Parathyroid adenoma (tissue), 2 donors: Measurements from ENCODE around the gene HPCAL4.
A peak's percentile ranks its signal among the peaks of the same experiment; 100 is the strongest.

ENCODE experiments used
- H2AFZ ChIP-seq: fragments of 300-600 bp; sonication (generic); one replicate; pipeline ENCODE4 v1.7.0; 2017; ENCODE audit warnings: antibody characterized with exemption, mild to moderate bottlenecking
- H3K27ac ChIP-seq: fragments of 300-600 bp; sonication (generic); one replicate; pipeline ENCODE4 v1.7.0; 2017
- H3K27me3 ChIP-seq: fragments of 300-600 bp; sonication (generic); one replicate; pipeline ENCODE4 v1.7.0; 2017; ENCODE audit warnings: low read length; ENCODE audit not compliant: control insufficient read depth, insufficient read depth
- H3K36me3 ChIP-seq: fragments of 300-600 bp; sonication (generic); one replicate; pipeline ENCODE4 v1.7.0; 2017; ENCODE audit warnings: low read length; ENCODE audit not compliant: control insufficient read depth, insufficient read depth
- H3K4me1 ChIP-seq: fragments of 300-600 bp; sonication (generic); one replicate; pipeline ENCODE4 v1.7.0; 2017; ENCODE audit warnings: control low read depth
- H3K4me2 ChIP-seq: fragments of 300-600 bp; sonication (generic); one replicate; pipeline ENCODE4 v1.7.0; 2017; ENCODE audit warnings: low read length
- H3K4me3 ChIP-seq: fragments of 300-600 bp; sonication (generic); one replicate; pipeline ENCODE4 v1.7.0; 2017; ENCODE audit warnings: low read depth, low read length
- H3K79me2 ChIP-seq: fragments of 300-600 bp; sonication (generic); one replicate; pipeline ENCODE4 v1.7.0; 2017; ENCODE audit warnings: control low read depth
- H3K9ac ChIP-seq: fragments of 300-600 bp; sonication (generic); one replicate; pipeline ENCODE4 v1.7.0; 2017; ENCODE audit warnings: mild to moderate bottlenecking
- H3K9me3 ChIP-seq: fragments of 300-600 bp; sonication (generic); one replicate; pipeline ENCODE4 v1.7.0; 2017; ENCODE audit warnings: low read length; ENCODE audit not compliant: control insufficient read depth
- TF ChIP-seq, protein P1 (sequence below): fragments of 300-600 bp; sonication (generic); IDR thresholded peaks from one replicate; pipeline ENCODE4 v1.7.0; 2017; ENCODE audit warnings: antibody characterized with exemption, mild to moderate bottlenecking
- donor health status: primary hyperparathyroidism.

The HPCAL4 gene

GRCh38 chr1:39691383-39692151, at the start of gene HPCAL4:
HPCAL4 (minus strand) TSS chr1:39691433; CDS start chr1:39684603, 6,830 bp downstream.
- no peaks in the 10 kb centered on the region for H3K4me1 ChIP-seq
- no peaks in the 10 kb centered on the region for H3K79me2 ChIP-seq
- H3K27ac ChIP-seq, result no peak within 1 kb of the TSS
- H3K36me3 ChIP-seq, result no peaks in the 10 kb centered on the region
- H3K4me3 ChIP-seq, result peak within 1 kb of the TSS; percentile 43
- H3K9ac ChIP-seq, result no peak within 1 kb of the TSS
- no peaks in the 10 kb centered on the region for H3K9me3 ChIP-seq
- H3K27me3 ChIP-seq, result no peaks in the 10 kb centered on the region
- TF ChIP-seq, protein P1, sequence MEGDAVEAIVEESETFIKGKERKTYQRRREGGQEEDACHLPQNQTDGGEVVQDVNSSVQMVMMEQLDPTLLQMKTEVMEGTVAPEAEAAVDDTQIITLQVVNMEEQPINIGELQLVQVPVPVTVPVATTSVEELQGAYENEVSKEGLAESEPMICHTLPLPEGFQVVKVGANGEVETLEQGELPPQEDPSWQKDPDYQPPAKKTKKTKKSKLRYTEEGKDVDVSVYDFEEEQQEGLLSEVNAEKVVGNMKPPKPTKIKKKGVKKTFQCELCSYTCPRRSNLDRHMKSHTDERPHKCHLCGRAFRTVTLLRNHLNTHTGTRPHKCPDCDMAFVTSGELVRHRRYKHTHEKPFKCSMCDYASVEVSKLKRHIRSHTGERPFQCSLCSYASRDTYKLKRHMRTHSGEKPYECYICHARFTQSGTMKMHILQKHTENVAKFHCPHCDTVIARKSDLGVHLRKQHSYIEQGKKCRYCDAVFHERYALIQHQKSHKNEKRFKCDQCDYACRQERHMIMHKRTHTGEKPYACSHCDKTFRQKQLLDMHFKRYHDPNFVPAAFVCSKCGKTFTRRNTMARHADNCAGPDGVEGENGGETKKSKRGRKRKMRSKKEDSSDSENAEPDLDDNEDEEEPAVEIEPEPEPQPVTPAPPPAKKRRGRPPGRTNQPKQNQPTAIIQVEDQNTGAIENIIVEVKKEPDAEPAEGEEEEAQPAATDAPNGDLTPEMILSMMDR, result no peak
- H2AFZ ChIP-seq, result peak within 1 kb of the TSS; percentile 56
- peak within 1 kb of the TSS; percentile 78 for H3K4me2 ChIP-seq

DNA sequence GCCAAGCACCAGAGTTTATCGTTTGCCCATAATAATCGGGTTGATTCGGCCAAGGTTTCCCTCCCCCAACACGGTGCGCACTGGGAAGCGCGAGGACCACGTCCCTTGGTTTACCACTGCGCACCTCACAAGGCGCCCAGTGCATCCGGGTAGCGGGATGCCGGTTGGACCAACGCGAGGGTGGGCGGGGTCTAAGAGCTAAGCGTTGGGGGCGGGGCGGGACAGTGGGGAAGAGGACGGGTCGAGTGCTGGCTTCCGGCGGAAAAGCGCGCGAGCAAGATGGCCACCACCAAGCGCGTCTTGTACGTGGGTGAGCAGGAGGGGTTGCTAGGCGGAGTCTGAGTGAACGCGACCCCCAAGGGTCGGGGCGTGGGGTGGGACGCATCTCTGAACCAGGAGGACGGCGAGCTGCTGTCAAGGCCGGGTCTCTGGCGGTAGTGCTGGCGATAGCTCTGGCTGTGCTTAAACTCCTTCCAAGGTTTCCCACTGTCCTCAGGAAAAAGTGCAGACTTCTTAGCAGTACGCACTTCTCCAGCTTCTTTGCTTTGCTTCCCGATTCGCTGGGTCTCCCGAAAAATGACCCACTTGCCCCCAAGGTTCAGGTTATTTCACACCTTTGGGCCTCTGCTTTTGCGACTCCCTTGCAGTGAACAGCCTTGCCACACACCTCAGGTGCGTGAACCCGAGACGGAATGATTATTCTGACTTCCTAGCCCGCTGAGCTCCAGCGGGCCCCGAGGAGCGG, 47.6 kb upstream of the HPCAL4 start, which contains the start of gene PPIE:
TSS of gene PPIE (plus strand) at position 261 of the 745 bp plus-strand sequence. CDS start at position 280, 19 bp downstream.
- peak within 1 kb of the TSS; percentile 87 for H3K4me2 ChIP-seq
- peak within 1 kb of the TSS; percentile 82 for H3K4me3 ChIP-seq
- no peaks in the 10 kb centered on the region for H3K27me3 ChIP-seq
- H3K79me2 ChIP-seq, result no peaks in the 10 kb centered on the region
- H3K9me3 ChIP-seq, result no peaks in the 10 kb centered on the region
- H3K4me1 ChIP-seq, result no peaks in the 10 kb centered on the region
- H3K27ac ChIP-seq, result no peak within 1 kb of the TSS
- TF ChIP-seq, protein P1, result no peak
- no peaks in the 10 kb centered on the region for H3K36me3 ChIP-seq
- H2AFZ ChIP-seq, result peak within 1 kb of the TSS; percentile 81
- no peak within 1 kb of the TSS for H3K9ac ChIP-seq

DNA sequence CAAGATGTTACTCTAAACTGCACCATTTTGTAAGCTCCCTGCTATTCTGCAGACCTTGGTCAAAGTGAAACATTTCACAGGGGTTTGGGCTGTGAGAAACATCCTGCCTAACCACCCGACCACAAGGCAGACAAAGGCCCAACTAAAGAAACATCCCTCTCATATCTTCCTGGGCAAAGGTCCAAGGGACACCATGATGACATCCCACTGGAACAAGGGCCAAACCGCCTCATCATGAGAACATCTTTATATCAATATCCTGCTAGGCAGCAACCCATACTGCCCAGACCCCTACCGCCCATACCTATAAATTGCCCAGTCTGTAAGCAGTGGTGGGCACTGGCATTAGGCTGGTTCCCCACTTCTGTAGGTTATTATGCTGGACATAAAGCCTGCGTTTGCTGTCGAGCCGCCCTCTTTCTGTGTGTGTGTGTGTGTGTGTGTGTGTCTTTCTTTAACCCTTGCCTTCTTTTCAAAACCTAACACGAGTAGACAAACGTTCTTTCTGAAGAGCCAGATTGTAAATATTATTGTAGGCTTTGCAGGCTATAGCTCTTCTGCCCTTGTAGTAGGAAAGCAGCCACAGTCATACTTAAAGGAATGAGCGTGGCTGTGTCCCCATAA, 46.4 kb upstream of the HPCAL4 start:
- Histone ChIP-seq H3K36me3 (no peaks in the 10 kb centered on the region), H3K27ac (no peak overlapping the region), H2AFZ (no peak overlapping the region), H3K4me1 (no peaks in the 10 kb centered on the region), H3K4me3 (no peak overlapping the region), H3K9ac (no peak overlapping the region), H3K79me2 (no peaks in the 10 kb centered on the region), H3K9me3 (no peaks in the 10 kb centered on the region), H3K4me2 (no peak overlapping the region), H3K27me3 (no peaks in the 10 kb centered on the region)
- TF ChIP-seq, protein P1, result no peak

DNA sequence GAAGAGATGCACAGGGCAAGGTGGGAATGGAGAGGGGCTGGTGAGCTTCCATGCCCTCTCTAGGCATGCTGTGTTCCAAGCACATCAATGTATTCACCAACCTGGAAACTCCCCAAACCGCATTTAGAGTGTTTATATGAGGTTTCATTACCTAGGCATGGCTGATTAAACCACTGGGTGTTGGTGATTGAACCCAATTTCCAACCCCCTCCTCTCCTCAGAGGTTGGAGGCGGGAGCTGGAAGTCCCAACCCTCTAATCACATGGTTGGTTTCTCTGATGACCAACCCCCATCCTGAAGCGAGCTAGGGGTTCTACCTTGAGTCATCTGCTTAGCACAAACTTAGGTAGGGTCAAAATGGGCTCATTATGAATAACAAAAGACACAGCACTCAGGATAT, 44.5 kb upstream of the HPCAL4 start:
- Histone ChIP-seq H3K4me1 (no peaks in the 10 kb centered on the region), H3K9ac (no peak overlapping the region), H3K4me3 (no peak overlapping the region), H3K36me3 (no peaks in the 10 kb centered on the region), H3K4me2 (no peak overlapping the region), H3K27ac (no peak overlapping the region), H3K9me3 (no peaks in the 10 kb centered on the region), H2AFZ (no peak overlapping the region), H3K79me2 (no peaks in the 10 kb centered on the region), H3K27me3 (no peaks in the 10 kb centered on the region)
- TF ChIP-seq, protein P1, result no peak
